ENCODE data around the gene WWTR1.

GRCh38 chr3:149599236-149599635, 58.6 kb downstream of the WWTR1 start:
- TF ChIP-seq, protein P1, sequence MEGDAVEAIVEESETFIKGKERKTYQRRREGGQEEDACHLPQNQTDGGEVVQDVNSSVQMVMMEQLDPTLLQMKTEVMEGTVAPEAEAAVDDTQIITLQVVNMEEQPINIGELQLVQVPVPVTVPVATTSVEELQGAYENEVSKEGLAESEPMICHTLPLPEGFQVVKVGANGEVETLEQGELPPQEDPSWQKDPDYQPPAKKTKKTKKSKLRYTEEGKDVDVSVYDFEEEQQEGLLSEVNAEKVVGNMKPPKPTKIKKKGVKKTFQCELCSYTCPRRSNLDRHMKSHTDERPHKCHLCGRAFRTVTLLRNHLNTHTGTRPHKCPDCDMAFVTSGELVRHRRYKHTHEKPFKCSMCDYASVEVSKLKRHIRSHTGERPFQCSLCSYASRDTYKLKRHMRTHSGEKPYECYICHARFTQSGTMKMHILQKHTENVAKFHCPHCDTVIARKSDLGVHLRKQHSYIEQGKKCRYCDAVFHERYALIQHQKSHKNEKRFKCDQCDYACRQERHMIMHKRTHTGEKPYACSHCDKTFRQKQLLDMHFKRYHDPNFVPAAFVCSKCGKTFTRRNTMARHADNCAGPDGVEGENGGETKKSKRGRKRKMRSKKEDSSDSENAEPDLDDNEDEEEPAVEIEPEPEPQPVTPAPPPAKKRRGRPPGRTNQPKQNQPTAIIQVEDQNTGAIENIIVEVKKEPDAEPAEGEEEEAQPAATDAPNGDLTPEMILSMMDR (IDR thresholded peaks at IDR 0.05; ENCODE audit: low read length) = no peak
- no peak for TF ChIP-seq EZH2 (IDR thresholded peaks at IDR 0.05; ENCODE audit: borderline replicate concordance, low read length)

All from OCI-LY1 (cell line).